Erythroblast (primary cell): Measurements from ENCODE around the gene POLDIP2.

Experiments
- GATA1 ChIP-seq: IDR thresholded peaks from 2 replicates; pipeline ENCODE4 v1.6.1; 2011; ENCODE audit warnings: low read depth, mild to moderate bottlenecking, control low read depth, low read length, moderate library complexity
- POLR2A ChIP-seq: IDR thresholded peaks from 2 replicates; pipeline ENCODE4 v1.6.1; 2011; ENCODE audit warnings: mild to moderate bottlenecking, low read length

GRCh38 chr17:28365487-28365886, 8.2 kb upstream of the POLDIP2 start:
- TF ChIP-seq POLR2A (no peak), GATA1 (no peak)
